Transverse colon (tissue), 4 donors: ENCODE measurements around the gene PKD2. TPM values are rescaled to one million over a fixed set of nuclear protein-coding genes. Genes with fewer than 3 reads are reported as not detected.

Source experiments
- DNase-seq: peaks from one replicate; pipeline ENCODE4 v3.0.0-alpha.2; 2019
- H3K27ac ChIP-seq, 4 donors: fragments of 200-600 bp; sonication (generic); 2 replicates each; pipeline ENCODE4 v1.5.1; 2016 to 2018; ENCODE audit warnings: inconsistent platforms in 4 of 4
- H3K27me3 ChIP-seq: fragments of 200-600 bp; sonication (generic); 2 replicates; pipeline ENCODE4 v1.5.1; 2017; ENCODE audit warnings: inconsistent platforms
- H3K36me3 ChIP-seq, 4 donors: fragments of 200-600 bp; sonication (generic); 2 replicates each; pipeline ENCODE4 v1.5.1; 2017 to 2019; ENCODE audit warnings: inconsistent platforms in 4 of 4
- H3K4me1 ChIP-seq, 4 donors: fragments of 200-600 bp; sonication (generic); 2 replicates each; pipeline ENCODE4 v1.5.1; 2017 to 2020; ENCODE audit warnings: inconsistent platforms in 4 of 4
- H3K4me3 ChIP-seq, 4 donors: fragments of 200-600 bp; sonication (generic); 1 replicate in 1 of 4; 2 replicates in 3 of 4; pipeline versions ENCODE4 v1.5.1 to v1.6.1; 2017 to 2019; ENCODE audit warnings: inconsistent platforms in 4 of 4
- H3K9me3 ChIP-seq, 2 donors: fragments of 200-600 bp; sonication (generic); 2 replicates each; pipeline ENCODE4 v1.5.1; 2017 to 2019; ENCODE audit warnings: inconsistent platforms in 2 of 2
- EP300 ChIP-seq: sonication (generic); formaldehyde crosslinking; IDR thresholded peaks from one replicate; pipeline ENCODE4 v1.6.1; 2017; ENCODE audit warnings: antibody characterized with exemption, low read depth
- POLR2A ChIP-seq: fragments of 450-650 bp; IDR thresholded peaks from one replicate; pipeline ENCODE4 v1.6.1; 2016; ENCODE audit warnings: antibody characterized with exemption, mild to moderate bottlenecking, moderate library complexity
- POLR2AphosphoS5 ChIP-seq, 3 donors: sonication (generic); formaldehyde crosslinking; IDR thresholded peaks; one replicate each; pipeline ENCODE4 v1.6.1; 2016; ENCODE audit warnings: antibody characterized with exemption in 3 of 3
- WGBS, 2 donors: methylation state at CpG; one replicate each; pipeline ENCODE4 v1.1.5; 2018; ENCODE audit warnings: low coverage in 1 of 2; 5-methylcytosine and 5-hydroxymethylcytosine counted together
- in situ Hi-C, 4 donors: fragments of 200-750 bp; cut with MboI; loops; one replicate each; pipeline versions ENCODE4 v1.15.0 to v1.15.1; 2017; ENCODE audit warnings: low sequenced_read_pairs in 3 of 4, low pct_ligation_motif_present in 1 of 4, low pct_unique_long_range_greater_than_20kb in 1 of 4
- intact Hi-C: fragments of 100-400 bp; cut with DNase I; formaldehyde crosslinking; loops from one replicate; pipeline ENCODE4 v1.15.1; 2023; ENCODE audit warnings: low total_unique reads
- total RNA-seq, 4 donors: library from RNA; depleted of rRNA; stranded (reverse); fragments of >200 nt; gene quantifications; one replicate each; pipeline ENCODE4 v1.1.0, GENCODE V29; 2016
- TF ChIP-seq, protein P1 (sequence below), 5 experiments: fragments of 200-600 bp in 3 of 5; fragments of 450-650 bp in 2 of 5; sonication (generic) in 3 of 5; IDR thresholded peaks; 1 replicate in 2 of 5; 2 replicates in 3 of 5; pipeline ENCODE4 v1.5.1; 2016 to 2017; ENCODE audit warnings: antibody characterized with exemption in 5 of 5, inconsistent platforms in 3 of 5, mild to moderate bottlenecking in 2 of 5, moderate library complexity in 1 of 5

PKD2 gene
- total RNA-seq, 4 donors from 2014 or later = 15.7 to 48.0 (median 21.5) TPM

DNA sequence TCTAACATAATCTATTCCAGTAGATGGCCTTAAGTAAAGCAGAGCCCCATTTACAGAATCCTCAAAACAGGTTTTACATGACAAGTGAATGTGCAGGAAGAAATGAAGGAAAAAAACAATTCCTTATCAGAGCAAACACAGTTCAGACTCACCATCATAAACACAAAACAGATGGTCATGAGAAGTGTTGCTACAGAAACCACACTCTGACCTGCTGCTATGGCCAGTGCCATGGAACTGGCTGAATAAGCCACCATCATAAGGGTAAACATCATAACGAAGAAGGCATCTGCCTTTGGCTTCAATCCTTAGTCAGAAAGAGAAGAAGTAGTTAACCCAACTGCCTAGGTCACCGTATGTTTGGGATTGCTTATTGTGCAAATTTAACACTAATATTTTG lies 89.9 kb downstream of the PKD2 start:
- DNase-seq = no peak
- intact Hi-C loops (no loop called here), in situ Hi-C loops (no loop called here)
- TF ChIP-seq, protein P1, sequence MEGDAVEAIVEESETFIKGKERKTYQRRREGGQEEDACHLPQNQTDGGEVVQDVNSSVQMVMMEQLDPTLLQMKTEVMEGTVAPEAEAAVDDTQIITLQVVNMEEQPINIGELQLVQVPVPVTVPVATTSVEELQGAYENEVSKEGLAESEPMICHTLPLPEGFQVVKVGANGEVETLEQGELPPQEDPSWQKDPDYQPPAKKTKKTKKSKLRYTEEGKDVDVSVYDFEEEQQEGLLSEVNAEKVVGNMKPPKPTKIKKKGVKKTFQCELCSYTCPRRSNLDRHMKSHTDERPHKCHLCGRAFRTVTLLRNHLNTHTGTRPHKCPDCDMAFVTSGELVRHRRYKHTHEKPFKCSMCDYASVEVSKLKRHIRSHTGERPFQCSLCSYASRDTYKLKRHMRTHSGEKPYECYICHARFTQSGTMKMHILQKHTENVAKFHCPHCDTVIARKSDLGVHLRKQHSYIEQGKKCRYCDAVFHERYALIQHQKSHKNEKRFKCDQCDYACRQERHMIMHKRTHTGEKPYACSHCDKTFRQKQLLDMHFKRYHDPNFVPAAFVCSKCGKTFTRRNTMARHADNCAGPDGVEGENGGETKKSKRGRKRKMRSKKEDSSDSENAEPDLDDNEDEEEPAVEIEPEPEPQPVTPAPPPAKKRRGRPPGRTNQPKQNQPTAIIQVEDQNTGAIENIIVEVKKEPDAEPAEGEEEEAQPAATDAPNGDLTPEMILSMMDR (IDR thresholded peaks at IDR 0.05) = no peak
- peak in 1 of 3 donors; percentile 9 for TF ChIP-seq POLR2AphosphoS5 (IDR thresholded peaks at IDR 0.05)
- H3K36me3 ChIP-seq = no peaks in the 10 kb centered on the region
- H3K4me1 ChIP-seq = no peaks in the 10 kb centered on the region
- WGBS, 2 donors = 52 to 56% methylated on average over 2 of the region's 2 CpGs
- no peaks in the 10 kb centered on the region for H3K27me3 ChIP-seq
- H3K27ac ChIP-seq = no peak overlapping the region
- H3K9me3 ChIP-seq = no peaks in the 10 kb centered on the region
- no peak overlapping the region for H3K4me3 ChIP-seq

DNA sequence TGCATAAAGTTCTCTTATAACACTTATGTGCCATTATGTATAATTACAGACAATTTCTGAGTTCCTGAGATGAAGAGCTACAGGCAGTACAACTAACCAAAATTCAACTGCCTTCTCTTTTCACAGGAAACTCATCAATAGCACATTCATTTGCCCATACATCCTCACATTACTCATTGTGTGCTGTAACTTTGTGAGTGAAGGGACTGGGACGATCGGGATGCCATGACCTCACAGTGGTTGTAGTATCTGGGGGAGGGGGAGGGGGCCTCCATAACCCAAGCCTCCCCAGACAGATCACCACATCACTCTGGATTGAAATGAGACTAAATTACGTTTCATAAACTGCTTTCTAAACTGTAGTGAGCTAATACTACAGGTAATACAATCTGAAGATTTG lies 90.3 kb downstream of the PKD2 start:
- intact Hi-C loops (no loop called here), in situ Hi-C loops (no loop called here)
- WGBS, 2 donors = 77 to 80% methylated on average over 3 of the region's 3 CpGs
- no peak overlapping the region for H3K4me3 ChIP-seq
- TF ChIP-seq POLR2A (no peak), EP300 (no peak), POLR2AphosphoS5 (IDR thresholded peaks at IDR 0.05) (no peak)
- TF ChIP-seq, protein P1 (IDR thresholded peaks at IDR 0.05) = no peak
- H3K4me1 ChIP-seq = no peaks in the 10 kb centered on the region
- DNase-seq = no peak
- no peaks in the 10 kb centered on the region for H3K36me3 ChIP-seq
- H3K27ac ChIP-seq = no peak overlapping the region
- H3K27me3 ChIP-seq = no peaks in the 10 kb centered on the region
- H3K9me3 ChIP-seq = no peaks in the 10 kb centered on the region

GRCh38 chr4:88098993-88099752 lies 91.7 kb downstream of the PKD2 start:
- Histone ChIP-seq H3K4me3 (no peak overlapping the region), H3K9me3 (no peaks in the 10 kb centered on the region), H3K27ac (no peak overlapping the region), H3K4me1 (no peaks in the 10 kb centered on the region), H3K36me3 (no peaks in the 10 kb centered on the region), H3K27me3 (no peaks in the 10 kb centered on the region)
- in situ Hi-C loops = no loop called here
- 86% methylated on average over 4 of the region's 4 CpGs for WGBS, 2 donors
- intact Hi-C loops = no loop called here
- no peak for DNase-seq
- TF ChIP-seq POLR2A (no peak), EP300 (no peak), POLR2AphosphoS5 (IDR thresholded peaks at IDR 0.05) (no peak)
- TF ChIP-seq, protein P1 (IDR thresholded peaks at IDR 0.05) = no peak

DNA sequence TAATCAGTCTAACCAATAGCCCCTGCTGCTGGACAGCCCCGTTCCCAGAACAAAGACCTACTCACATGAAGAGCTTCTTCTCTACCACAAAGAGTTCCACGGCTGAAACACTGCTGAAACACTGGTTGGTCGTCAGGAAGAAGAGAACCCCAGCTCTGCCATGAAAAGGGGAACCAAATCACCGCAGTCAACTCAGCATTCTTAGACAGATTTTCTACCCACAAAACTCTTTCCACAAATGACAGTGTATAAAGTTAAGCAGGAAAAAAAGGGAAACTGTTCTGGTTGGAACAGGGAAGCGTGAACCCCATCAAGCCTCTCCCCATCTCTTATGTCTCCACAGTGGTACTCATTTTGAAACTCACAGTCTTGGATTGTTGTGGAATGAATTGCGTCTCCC lies 93.7 kb downstream of the PKD2 start:
- in situ Hi-C loops = no loop called here
- intact Hi-C loops = no loop called here
- Histone ChIP-seq H3K27ac (no peak overlapping the region), H3K36me3 (no peaks in the 10 kb centered on the region), H3K9me3 (no peaks in the 10 kb centered on the region), H3K4me1 (peaks cover 0 to 1% (median 0%) of the 10 kb centered on the region in 4 donors), H3K4me3 (no peak overlapping the region), H3K27me3 (no peaks in the 10 kb centered on the region)
- DNase-seq = no peak
- 59 to 82% methylated on average over 5 to 6 of the region's 6 CpGs for WGBS, 2 donors
- TF ChIP-seq, protein P1 (IDR thresholded peaks at IDR 0.05) = no peak
- no peak for TF ChIP-seq EP300
- no peak for TF ChIP-seq POLR2A
- TF ChIP-seq POLR2AphosphoS5 (IDR thresholded peaks at IDR 0.05) = no peak
